SJCRH30 (cell line): Measurements from ENCODE around the gene LAMA5. TPM values are rescaled to one million over a fixed set of nuclear protein-coding genes. Genes with fewer than 3 reads are reported as not detected.

Experiments used
- DNase-seq, 2 experiments: peaks; one replicate each; pipeline ENCODE4 v3.0.0-alpha.2; 2015 to 2020
- H3K27ac ChIP-seq: fragments of 250-450 bp; sonication (Bioruptor Pico); 2 replicates; pipeline ENCODE4 v1.5.1; 2020; ENCODE audit warnings: mild to moderate bottlenecking, moderate library complexity
- H3K27me3 ChIP-seq: fragments of 250-450 bp; sonication (Bioruptor Pico); 2 replicates; pipeline ENCODE4 v1.5.1; 2020; ENCODE audit warnings: mild to moderate bottlenecking, moderate library complexity
- H3K36me3 ChIP-seq: fragments of 250-450 bp; sonication (Bioruptor Pico); 2 replicates; pipeline ENCODE4 v1.5.1; 2020; ENCODE audit warnings: mild to moderate bottlenecking, moderate library complexity
- H3K4me1 ChIP-seq: fragments of 250-450 bp; sonication (Bioruptor Pico); 2 replicates; pipeline ENCODE4 v1.5.1; 2020; ENCODE audit warnings: mild to moderate bottlenecking, moderate library complexity
- H3K4me3 ChIP-seq: fragments of 250-450 bp; sonication (Bioruptor Pico); 2 replicates; pipeline ENCODE4 v1.5.1; 2020; ENCODE audit warnings: mild to moderate bottlenecking, moderate library complexity
- H3K9me3 ChIP-seq: fragments of 250-450 bp; sonication (Bioruptor Pico); replicated peaks from 2 replicates; pipeline ENCODE4 v1.5.1; 2020; ENCODE audit warnings: mild to moderate bottlenecking, moderate library complexity
- total RNA-seq: library from RNA; depleted of rRNA; stranded (reverse); fragments of >200 nt; shearing (Covaris generic); gene quantifications from 2 replicates; pipeline ENCODE4 v1.2.3, GENCODE V29; 2014

Gene LAMA5
- total RNA-seq, 1 experiment from 2014 or later, result 43.8 TPM

DNA sequence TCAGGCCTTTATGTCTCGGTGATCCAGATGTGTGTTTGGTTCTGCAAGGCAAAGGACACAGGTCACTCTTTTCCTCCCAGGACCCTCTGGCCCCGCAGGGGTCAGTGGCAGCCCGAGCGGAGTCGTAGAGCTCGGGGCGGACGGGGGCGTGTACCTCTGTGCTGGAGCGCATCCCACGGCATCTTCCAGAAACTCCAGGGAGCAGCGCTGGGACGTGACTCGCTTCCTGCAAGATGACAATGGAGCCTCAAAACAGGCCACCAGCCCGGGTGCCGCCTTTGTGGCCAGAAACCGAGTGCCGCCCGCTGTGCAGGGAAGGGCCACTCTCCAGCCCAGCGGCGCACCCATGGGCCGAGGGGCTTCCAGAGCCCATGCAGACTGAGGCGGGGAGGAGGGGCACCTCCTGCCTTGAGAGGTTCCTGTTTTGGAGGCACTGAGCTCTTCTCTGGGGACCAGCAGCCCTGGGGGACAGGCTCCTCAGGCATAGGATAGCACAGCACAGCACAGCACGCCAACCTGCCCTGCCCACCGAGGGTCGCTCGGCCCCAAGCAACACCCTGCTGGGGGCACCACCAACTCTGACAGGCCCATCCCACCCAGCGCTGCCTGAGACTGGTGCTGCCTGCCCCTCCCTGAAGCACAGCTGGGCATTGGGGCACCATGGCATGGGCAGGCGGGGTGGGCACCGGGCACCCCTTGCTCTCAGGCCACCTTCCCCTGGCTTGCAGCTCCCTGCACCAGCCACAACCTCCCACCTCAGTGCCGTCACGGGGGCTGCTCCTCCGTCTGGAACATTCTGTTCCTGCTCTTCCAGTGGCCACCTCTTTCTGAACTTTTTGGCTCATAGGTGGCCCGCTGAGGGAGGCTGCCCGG, 29.5 kb upstream of the LAMA5 start:
- H3K27me3 ChIP-seq, result no peaks in the 10 kb centered on the region
- no peak overlapping the region for H3K27ac ChIP-seq

DNA sequence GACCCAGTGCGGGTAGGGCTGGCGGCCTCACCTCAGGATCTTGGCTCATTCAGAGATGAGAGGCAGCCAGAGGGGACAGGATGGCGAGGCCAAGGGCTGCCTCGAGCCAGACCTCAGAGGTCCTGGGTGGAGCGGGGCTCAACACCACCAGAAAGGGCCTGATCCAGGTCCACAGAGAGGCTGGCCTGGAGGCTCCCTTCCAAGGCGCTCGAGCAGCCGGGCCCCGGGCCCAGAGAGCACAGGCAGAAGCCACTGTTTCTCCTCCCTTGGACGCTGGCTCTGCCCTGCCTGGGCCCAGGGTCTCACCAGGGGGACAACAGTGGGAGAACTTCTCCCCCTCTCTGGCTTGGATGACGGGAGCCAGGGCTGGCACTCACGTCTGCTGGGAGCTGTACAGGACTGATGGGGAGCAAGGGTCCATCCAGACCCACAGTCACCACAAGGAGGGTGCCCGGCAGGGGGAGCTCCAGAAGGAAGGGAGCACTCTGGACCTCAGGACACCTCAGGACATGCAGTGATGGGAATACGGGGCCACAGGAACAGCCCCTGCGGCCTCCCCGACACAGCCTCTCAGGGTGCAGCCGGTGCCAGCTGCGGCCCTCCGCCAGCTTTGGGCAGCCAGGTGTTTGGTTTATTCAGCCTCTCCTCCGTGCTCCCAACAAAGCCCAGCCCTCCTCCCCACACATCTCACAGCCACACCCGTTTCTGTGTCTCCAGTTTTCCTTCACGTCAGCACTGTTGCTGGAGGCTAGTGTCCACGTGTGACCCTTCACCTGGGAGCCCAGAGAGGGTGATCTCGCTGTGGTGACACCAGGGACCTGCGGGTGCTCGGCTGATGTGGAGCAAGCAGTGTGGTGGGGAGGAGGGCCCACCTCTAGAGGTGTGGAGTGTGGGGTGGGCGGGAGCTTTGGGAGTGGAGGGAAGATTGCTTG, 28.5 kb upstream of the LAMA5 start:
- H3K36me3 ChIP-seq, result 0 out of 2 replicates have a peak, but pooled peaks cover 3% of the 10 kb centered on the region
- H3K27me3 ChIP-seq, result no peaks in the 10 kb centered on the region
- no peaks in the 10 kb centered on the region for H3K4me1 ChIP-seq
- H3K9me3 ChIP-seq, result no peaks in the 10 kb centered on the region
- no peak for DNase-seq
- no peak overlapping the region for H3K4me3 ChIP-seq
- H3K27ac ChIP-seq, result no peak overlapping the region

More for the DNA sequence above, 29.5 kb upstream of the LAMA5 start:
- H3K9me3 ChIP-seq, result no peaks in the 10 kb centered on the region
- no peaks in the 10 kb centered on the region for H3K4me1 ChIP-seq
- 0 out of 2 replicates have a peak, but pooled peaks cover 3% of the 10 kb centered on the region for H3K36me3 ChIP-seq
- DNase-seq, result no peak
- no peak overlapping the region for H3K4me3 ChIP-seq

DNA sequence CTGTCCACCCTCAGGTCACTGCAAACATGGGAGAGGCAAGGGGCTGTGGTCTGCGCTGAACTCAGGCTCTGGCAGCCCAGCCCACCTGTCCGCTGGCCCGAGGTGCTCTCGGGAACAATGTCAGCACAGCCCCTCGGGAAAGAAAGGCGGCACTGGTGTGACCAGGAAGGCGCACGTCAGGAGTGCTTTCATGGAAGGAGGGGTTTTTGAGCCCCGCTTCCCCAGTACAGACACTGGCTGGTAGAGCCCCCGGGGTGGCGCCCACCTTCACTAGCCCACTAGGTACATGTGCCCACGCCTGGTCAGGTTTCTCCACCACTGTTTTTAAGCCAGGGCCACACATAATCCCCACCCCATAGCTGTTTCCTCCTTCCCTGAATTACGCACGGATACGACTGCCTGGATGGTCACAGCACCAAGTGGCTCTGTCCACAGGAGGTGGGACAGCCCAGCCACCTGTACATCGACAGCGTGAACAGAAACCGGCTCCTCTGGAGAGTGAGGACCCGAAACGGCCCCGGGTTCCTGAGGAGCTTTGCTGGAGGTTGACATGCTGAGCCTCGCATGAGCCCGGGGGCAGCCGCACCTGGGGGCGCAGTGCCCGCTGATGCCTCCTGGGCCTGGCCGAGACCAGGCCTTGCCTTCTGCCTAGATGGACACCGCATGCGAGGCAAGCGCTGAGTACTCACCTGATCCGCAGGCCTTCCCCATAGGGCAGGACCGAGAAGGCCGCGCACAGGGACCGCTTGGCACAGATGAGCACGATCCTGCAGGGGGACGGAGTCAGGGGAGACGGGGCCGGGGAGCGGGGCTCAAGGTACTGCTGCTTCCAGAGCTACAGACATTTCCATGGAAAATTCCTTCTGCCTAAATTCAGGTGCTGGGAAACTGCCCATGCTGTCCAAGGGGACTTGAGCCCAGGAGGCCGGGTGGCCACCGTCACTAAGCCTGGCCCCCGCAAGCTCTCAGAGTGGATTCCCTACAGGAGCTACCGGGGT, 27.4 kb upstream of the LAMA5 start:
- peaks cover 8% of the 10 kb centered on the region for H3K36me3 ChIP-seq
- H3K4me1 ChIP-seq, result no peaks in the 10 kb centered on the region
- no peak overlapping the region for H3K27ac ChIP-seq
- no peak for DNase-seq
- H3K4me3 ChIP-seq, result no peak overlapping the region
- H3K27me3 ChIP-seq, result no peaks in the 10 kb centered on the region
- no peaks in the 10 kb centered on the region for H3K9me3 ChIP-seq

DNA sequence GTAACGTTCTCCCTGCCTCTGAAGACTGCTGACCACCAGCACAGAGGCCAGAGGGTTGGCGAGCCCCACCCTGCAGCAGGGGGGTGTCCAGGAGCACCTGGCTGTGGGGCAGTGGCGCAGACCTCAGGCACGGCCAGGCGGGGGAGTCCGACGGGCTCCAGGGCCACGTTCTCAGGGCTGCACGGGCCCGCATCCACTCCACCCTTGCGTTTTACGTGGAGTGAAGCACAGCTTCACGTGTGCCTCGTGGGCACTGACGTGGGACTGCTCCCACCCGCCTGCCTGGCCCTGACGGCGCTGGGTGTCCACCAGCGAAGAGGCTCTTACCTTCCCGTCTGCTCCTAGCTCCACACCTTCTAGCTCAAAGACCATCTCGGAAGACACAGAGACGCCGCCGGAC, 26.7 kb upstream of the LAMA5 start:
- Histone ChIP-seq H3K36me3 (peaks cover 15% of the 10 kb centered on the region), H3K27me3 (no peaks in the 10 kb centered on the region), H3K4me1 (no peaks in the 10 kb centered on the region), H3K27ac (no peak overlapping the region), H3K4me3 (no peak overlapping the region), H3K9me3 (no peaks in the 10 kb centered on the region)
- DNase-seq, result no peak

DNA sequence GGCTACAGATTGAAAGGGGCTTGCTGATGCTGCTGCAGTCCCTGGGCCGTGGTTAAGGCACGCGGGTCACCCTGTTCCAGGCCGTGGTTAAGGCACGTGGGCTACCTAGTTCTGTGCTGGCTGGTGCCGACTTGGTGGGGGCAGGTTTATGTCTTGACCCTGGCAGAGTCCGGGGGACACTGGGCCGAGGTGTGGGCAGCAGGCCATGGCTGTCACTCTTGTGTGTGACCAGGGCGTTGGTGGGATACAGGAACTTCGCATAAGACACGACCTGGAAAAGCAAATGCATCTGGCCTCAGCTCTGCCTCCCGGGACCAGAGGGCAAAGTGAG, 26.2 kb upstream of the LAMA5 start:
- DNase-seq, result no peak
- no peaks in the 10 kb centered on the region for H3K4me1 ChIP-seq
- H3K27me3 ChIP-seq, result no peaks in the 10 kb centered on the region
- H3K9me3 ChIP-seq, result no peaks in the 10 kb centered on the region
- no peak overlapping the region for H3K27ac ChIP-seq
- H3K36me3 ChIP-seq, result peaks cover 20% of the 10 kb centered on the region
- no peak overlapping the region for H3K4me3 ChIP-seq

DNA sequence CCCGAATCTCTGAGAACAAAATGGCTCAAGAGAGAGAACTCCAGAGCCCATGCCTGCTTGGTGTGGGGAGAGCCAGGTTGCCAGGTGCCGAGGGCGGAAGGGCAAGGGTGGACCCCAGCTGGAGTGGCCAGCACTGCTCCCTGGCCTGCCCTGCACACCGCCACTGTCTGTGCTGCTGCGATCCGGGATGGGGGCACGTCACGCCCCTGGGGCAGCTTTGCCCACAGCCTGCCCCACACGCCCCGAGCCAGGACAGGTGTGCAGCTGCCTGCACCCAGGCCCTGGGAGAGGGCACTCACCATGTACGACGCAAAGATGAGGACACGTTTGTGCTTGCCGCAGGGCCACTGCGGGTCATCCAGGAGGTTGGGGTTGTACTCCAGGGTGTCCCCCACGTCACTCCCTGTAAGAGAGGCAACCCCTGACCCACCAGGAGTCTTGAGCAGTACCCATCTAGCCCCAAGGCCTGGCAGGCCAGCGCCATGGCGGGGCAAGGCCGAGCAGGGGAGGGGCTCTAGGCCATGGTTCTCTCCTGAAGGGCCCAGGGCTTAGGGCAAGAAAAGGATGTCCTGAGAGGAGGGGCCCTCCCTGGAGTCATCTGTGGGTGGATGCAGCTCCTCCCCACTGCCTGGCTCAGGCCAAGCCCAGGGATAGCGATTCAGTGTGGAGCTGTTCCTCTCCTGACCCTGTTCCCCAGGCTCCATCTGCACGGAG, 25.7 kb upstream of the LAMA5 start:
- Histone ChIP-seq H3K4me3 (no peak overlapping the region), H3K9me3 (no peaks in the 10 kb centered on the region), H3K27me3 (no peaks in the 10 kb centered on the region), H3K27ac (no peak overlapping the region), H3K36me3 (peaks cover 25% of the 10 kb centered on the region), H3K4me1 (0 out of 2 replicates have a peak, but pooled peaks cover 2% of the 10 kb centered on the region)
- no peak for DNase-seq

DNA sequence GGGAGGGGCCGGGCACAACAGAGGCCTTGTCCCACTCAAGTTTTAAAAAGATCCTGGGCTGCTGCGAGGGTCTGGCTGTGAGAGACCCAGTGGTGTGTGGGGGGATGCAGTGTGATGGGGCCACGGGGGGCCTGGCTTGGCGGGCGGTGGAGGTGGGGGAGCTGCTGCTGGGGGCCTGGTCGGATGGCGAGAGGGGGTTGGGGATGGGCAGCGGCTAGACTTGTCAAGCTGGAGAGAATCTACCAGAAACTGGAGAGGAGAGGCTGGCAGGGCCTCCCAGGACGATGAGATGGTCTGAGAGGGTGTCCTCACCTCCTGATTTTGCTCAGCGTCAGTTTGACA, 24.9 kb upstream of the LAMA5 start:
- no peak for DNase-seq
- Histone ChIP-seq H3K4me3 (no peak overlapping the region), H3K27ac (no peak overlapping the region), H3K4me1 (0 out of 2 replicates have a peak, but pooled peaks cover 2% of the 10 kb centered on the region), H3K36me3 (peaks cover 30% of the 10 kb centered on the region), H3K9me3 (no peaks in the 10 kb centered on the region), H3K27me3 (no peaks in the 10 kb centered on the region)

DNA sequence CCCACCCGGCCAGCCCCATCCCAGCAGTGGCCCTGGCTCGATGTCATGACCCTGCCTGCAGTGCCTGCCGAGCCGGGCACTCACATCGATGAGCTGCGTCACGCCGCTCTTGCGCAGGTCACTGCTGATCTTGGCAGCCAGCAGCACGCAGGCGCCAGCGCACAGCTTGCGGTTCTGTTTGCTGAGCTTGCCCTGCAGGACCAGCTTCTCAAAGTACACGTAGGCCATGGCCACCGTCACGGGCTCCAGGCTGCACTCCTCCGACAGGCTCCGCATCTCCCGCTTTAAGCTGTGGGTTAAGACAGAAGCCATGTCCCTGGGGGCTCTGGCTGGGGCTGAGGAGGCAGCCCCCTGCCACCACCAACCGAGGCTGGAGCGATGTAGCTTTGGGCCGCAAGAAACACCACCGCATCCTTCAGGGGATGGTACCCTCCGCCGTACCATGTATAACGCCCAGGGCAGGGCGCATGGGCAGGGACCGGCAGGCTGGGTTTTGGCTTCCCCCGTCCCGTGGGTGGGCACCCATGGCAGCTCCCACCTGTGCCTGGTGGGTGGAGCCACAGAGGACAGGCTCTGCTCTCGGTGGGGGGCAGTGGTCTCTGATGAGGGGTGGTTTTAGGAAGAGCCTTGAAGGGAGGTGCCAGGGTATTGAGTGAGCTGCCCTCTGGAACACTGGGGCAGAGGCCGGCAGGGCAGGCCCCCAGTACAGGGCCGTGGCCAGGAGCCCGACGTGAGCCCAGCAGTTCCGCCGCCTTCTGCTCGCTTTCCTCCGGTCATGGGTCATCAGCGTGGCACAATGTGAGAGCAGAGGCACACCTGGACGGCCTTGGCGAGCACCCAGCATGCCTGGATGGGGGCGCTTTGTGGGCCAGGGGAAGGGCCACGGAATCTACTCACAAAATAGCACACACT, 24.3 kb upstream of the LAMA5 start:
- Histone ChIP-seq H3K27me3 (no peaks in the 10 kb centered on the region), H3K36me3 (peaks cover 30% of the 10 kb centered on the region), H3K27ac (no peak overlapping the region), H3K4me3 (no peak overlapping the region), H3K4me1 (0 out of 2 replicates have a peak, but pooled peaks cover 2% of the 10 kb centered on the region), H3K9me3 (no peaks in the 10 kb centered on the region)
- DNase-seq, result no peak

DNA sequence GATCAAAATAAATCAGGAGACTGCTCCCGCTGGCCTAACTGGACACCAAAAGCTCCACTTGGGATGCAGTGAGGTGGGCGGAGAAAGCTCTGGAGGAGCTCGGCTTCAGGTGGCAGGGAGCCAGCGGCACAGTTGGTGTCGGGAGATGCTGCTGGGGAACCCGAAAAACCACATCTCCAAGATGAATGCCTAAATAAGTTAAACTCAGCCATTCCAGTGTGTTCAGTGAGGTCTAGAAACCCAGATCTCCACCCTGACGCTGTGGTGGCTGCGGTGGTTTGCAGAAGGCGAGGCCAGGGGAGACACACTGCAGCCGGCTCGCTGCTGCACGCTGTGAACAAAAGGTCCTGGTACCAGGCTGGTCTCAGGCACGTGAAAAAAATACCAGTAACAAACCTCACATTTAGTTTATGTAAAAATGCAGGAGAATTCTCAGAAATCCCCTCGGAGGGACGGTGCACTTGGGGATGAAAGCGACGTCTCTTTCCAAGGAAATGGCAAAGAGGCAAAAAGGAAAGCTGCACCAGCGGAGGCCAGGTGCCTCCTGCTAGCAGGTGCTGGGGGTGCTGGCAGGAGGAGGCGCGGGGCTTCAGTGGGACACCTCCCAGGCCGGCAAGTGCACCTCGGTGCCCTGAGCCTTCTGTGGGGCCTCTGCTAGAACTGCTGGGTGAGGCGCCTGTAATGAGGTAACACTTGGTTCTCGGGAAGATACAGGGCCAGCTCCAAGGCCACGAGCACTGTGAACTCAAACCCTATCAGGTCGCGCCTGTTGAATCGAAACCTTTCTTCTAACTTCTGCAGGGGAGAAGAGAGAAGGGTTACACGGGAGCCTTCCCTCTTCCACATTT, 23.4 kb upstream of the LAMA5 start:
- Histone ChIP-seq H3K4me1 (0 out of 2 replicates have a peak, but pooled peaks cover 5% of the 10 kb centered on the region), H3K9me3 (no peaks in the 10 kb centered on the region), H3K4me3 (no peak overlapping the region), H3K36me3 (peaks cover 31% of the 10 kb centered on the region), H3K27me3 (no peaks in the 10 kb centered on the region), H3K27ac (no peak overlapping the region)
- DNase-seq, result no peak

DNA sequence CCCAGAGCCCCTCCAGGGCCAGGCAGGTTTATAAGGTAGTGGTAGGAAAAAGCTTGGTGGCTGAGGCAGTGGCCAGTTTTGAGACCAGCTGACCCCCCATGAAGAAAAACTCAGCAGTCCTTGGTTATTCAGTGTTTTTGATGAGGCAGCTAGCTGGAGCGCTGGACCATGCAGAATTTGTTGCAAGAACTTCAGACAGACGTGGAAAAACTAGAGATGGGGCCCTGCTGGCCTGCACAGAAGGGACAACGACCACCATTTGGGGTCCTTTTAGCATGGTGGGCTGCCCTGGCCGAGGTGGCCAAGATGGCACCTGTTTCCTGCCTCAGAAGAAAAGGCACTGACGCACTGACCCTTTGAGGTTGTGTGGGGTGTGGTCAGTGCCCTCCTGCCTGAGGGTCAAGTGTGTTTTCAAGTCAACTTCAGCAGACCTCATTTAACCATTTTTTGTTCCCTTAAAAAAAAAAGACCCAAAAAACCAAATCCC, 22.5 kb upstream of the LAMA5 start:
- Histone ChIP-seq H3K36me3 (peaks cover 33% of the 10 kb centered on the region), H3K9me3 (no peaks in the 10 kb centered on the region), H3K4me3 (no peak overlapping the region), H3K27me3 (no peaks in the 10 kb centered on the region), H3K4me1 (0 out of 2 replicates have a peak, but pooled peaks cover 5% of the 10 kb centered on the region), H3K27ac (no peak overlapping the region)
- DNase-seq, result no peak

DNA sequence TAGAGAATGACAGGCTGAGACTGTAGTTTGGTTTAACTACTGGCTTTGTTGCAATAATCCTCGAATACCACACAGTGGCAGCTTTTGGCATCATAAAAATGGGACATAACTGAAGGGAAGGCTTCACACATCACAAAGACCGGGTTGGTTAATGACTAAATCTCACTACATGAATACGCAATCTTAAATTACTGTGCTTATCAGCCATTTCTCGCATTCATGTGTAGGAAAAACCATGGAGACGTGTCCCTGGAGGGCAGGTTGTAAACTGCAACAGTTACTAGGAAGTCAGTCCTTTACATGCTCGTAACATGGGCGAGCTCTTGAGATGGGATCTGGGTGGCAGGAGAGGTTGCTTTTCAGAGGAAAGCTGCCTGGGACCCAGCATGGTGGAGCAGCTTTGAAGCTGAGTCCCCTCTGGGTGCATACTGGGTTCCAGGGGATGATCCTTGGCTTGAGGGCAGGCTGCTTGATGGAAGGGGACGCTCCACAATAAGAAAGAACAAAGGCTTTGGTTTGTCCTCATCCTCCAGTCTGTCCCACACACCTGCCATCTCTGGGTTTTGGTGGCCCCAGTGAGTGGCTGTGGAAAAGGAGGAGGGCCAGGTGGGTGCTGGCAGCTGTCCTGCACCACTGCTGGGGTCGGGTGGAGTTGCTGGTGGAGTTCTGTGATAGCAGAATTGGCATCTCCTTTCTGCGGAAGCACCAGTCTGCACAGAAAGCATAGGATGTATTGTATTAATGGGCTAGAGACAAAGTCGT, 21.9 kb upstream of the LAMA5 start:
- Histone ChIP-seq H3K27ac (no peak overlapping the region), H3K27me3 (no peaks in the 10 kb centered on the region), H3K4me3 (no peak overlapping the region), H3K9me3 (no peaks in the 10 kb centered on the region), H3K4me1 (0 out of 2 replicates have a peak, but pooled peaks cover 5% of the 10 kb centered on the region), H3K36me3 (peaks cover 33% of the 10 kb centered on the region)
- DNase-seq, result no peak
